NT2/D1 (cell line): ENCODE measurements around the gene FGF19.

Experiments
- DNase-seq: peaks from one replicate; pipeline ENCODE4 v3.0.0-alpha.2; 2011; ENCODE audit warnings: low read depth, low spot score
- H3K27me3 ChIP-seq: 2 replicates; pipeline ENCODE4 v1.6.0; 2011; ENCODE audit warnings: mild to moderate bottlenecking; ENCODE audit not compliant: insufficient read length, insufficient read depth
- H3K36me3 ChIP-seq: 2 replicates; pipeline ENCODE4 v1.6.1; 2011; ENCODE audit warnings: mild to moderate bottlenecking, low read length, mixed read lengths; ENCODE audit not compliant: insufficient read depth, insufficient read length
- H3K4me1 ChIP-seq: 2 replicates; pipeline ENCODE4 v1.5.1; 2011; ENCODE audit not compliant: insufficient read depth, insufficient read length
- H3K4me3 ChIP-seq: 2 replicates; pipeline ENCODE4 v1.5.1; 2011; ENCODE audit warnings: low read depth; ENCODE audit not compliant: insufficient read length
- H3K9ac ChIP-seq: 2 replicates; pipeline ENCODE4 v1.6.0; 2011; ENCODE audit warnings: low read depth; ENCODE audit not compliant: insufficient read length
- H3K9me3 ChIP-seq: 2 replicates; pipeline ENCODE4 v1.5.1; 2011; ENCODE audit warnings: mild to moderate bottlenecking, low read length; ENCODE audit not compliant: insufficient read depth
- SUZ12 ChIP-seq: IDR thresholded peaks from 2 replicates; pipeline ENCODE4 v1.6.1; 2011; ENCODE audit not compliant: insufficient read length, insufficient read depth; ENCODE audit errors: extremely low read depth
- YY1 ChIP-seq: IDR thresholded peaks from 2 replicates; pipeline ENCODE4 v1.6.1; 2011; ENCODE audit not compliant: insufficient read length, insufficient read depth
- ZNF274 ChIP-seq: IDR thresholded peaks from 2 replicates; pipeline ENCODE4 v1.6.1; 2011; ENCODE audit warnings: mild to moderate bottlenecking, low read depth, low read length

Gene FGF19

DNA sequence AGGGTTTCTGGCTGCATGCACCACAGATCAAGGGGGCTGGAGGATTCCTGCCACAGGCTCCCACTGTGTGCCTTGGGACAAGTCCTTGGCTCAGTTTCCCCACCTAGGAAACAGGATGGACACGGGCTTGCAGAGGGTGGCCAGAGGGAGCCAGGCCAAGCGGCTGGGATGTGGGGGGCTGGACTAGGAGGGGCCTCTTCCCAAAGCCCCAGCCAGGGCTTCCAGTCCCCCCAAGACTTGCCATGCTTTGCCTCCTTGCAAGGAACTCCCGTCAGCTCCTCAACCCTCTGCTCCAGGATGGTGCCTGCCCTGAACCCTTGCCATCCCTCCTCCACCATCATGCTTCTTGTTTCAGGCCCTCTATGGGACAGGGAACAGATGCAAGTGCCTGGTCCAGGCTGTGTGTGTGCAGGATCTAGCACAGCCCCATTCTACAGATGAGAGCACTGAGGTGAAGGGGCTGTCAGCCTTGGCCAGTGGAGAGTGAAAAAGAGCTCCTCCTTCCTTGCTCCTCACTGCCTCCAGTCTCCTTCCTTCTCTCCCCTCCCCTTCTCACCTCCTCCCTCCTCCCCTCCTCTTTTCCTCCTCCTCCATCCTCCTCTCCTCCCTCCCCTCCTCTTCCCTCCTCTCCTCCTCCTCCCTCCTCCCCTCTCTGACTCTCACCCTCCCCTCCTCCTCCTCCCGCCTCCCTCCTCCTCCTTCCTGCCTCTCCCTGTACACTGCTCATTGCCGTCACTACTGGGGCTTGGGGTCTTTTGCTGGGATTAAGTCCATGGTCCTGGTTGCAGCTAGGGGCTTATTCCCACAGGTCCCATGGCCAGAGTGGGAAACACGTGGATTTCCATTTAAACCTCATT is 13.3 kb upstream of the FGF19 start:
- Histone ChIP-seq H3K27me3 (peaks cover 21% of the 10 kb centered on the region), H3K4me3 (no peak overlapping the region), H3K36me3 (no peaks in the 10 kb centered on the region), H3K9me3 (no peaks in the 10 kb centered on the region), H3K4me1 (peaks cover 4% of the 10 kb centered on the region), H3K9ac (no peak overlapping the region)
- TF ChIP-seq ZNF274 (no peak), SUZ12 (no peak), YY1 (no peak)
- no peak for DNase-seq

DNA sequence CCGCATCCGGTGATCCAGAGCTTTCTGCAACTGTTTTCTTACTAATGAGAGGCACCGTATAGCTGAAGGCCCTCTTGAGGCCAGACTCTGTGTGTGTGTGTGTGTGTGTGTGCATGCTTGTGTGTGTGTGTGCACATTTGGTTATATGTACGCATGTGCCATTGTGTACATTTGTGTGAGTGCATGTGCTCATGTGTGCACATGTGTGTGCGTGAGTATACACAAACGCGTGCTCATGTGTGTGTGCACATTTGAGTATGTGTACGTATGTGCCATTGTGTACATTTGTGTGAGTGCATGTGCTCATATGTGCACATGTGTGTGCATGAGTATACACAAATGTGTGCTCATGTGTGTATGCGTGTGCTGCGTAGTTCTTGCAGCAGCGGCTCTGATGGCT is 12.3 kb upstream of the FGF19 start:
- no peak for TF ChIP-seq YY1
- TF ChIP-seq SUZ12 = no peak
- TF ChIP-seq ZNF274 = no peak
- no peak overlapping the region for H3K4me3 ChIP-seq
- H3K36me3 ChIP-seq = no peaks in the 10 kb centered on the region
- DNase-seq = no peak
- H3K9ac ChIP-seq = no peak overlapping the region
- H3K4me1 ChIP-seq = peaks cover 4% of the 10 kb centered on the region
- H3K9me3 ChIP-seq = no peaks in the 10 kb centered on the region
- peaks cover 21% of the 10 kb centered on the region for H3K27me3 ChIP-seq

DNA sequence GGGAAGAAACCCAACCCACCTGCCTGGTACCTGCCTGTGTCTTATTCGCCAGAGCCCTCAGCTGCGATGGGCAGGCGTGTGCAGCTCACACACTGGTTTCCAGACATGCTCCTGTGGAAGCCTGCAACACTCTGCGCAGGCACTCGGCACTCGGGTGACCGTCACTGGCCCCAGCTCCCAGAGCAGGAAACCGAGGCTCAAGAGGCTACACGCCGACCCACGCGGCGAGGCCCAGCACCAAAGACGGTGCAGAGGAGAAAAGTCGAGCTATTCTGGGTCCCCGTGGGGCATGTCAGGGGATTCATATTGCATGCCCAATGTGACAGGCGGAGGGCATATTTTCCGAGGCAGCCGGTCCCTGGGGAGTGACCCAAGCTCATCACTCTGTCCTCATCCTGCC is 11.6 kb upstream of the FGF19 start:
- peaks cover 4% of the 10 kb centered on the region for H3K4me1 ChIP-seq
- H3K36me3 ChIP-seq = no peaks in the 10 kb centered on the region
- no peak for DNase-seq
- H3K9ac ChIP-seq = no peak overlapping the region
- peaks cover 21% of the 10 kb centered on the region for H3K27me3 ChIP-seq
- no peaks in the 10 kb centered on the region for H3K9me3 ChIP-seq
- TF ChIP-seq SUZ12 = no peak
- TF ChIP-seq ZNF274 = no peak
- no peak for TF ChIP-seq YY1
- H3K4me3 ChIP-seq = no peak overlapping the region

DNA sequence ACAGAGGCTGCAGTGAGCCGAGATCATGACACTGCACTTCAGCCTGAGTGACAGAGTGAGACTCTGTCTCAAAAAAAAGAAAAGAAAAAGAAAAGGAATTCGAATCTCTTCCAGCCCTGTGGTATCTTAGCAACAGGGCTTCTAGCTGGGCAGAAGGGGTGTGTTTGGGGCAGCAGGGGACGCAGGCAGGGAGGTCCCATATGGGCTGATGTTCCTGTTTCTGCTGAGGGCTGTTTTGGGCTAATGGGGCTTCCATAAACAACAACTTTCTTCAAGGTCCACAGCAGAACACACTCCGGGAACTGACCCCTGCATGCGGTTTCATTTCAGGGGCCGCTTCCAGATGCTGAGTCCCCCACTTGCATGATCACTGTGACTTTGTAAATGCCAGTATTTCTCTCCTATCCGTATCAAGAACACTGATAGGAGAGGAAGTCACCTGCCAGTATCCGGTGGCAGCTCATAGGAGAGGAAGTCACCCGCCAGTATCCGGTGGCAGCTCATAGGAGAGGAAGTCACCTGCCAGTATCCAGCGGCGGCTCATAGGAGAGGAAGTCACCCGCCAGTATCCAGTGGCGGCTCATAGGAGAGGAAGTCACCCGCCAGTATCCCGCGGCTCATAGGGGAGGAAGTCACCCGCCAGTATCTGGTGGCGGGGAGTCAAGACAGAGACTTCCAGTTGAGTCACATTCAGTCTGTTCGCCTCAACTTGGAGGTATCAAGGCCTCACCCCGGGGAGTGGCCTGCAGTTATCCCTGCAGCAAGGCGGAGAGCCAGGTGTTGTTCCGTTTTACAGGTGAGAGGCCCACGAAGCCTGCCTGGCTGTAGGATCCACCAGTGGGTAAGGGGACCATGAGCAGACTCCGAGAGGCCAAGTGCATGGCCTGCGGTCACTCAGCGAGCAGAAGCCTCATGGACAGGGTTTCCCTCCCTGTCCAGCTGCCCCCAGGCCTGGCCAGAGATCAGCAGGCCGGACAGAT is 8.3 kb upstream of the FGF19 start:
- DNase-seq = no peak
- Histone ChIP-seq H3K9me3 (no peaks in the 10 kb centered on the region), H3K4me3 (no peak overlapping the region), H3K27me3 (peaks cover 2% of the 10 kb centered on the region), H3K9ac (no peak overlapping the region), H3K36me3 (no peaks in the 10 kb centered on the region), H3K4me1 (peaks cover 3% of the 10 kb centered on the region)
- TF ChIP-seq ZNF274 (no peak), SUZ12 (no peak), YY1 (no peak)

DNA sequence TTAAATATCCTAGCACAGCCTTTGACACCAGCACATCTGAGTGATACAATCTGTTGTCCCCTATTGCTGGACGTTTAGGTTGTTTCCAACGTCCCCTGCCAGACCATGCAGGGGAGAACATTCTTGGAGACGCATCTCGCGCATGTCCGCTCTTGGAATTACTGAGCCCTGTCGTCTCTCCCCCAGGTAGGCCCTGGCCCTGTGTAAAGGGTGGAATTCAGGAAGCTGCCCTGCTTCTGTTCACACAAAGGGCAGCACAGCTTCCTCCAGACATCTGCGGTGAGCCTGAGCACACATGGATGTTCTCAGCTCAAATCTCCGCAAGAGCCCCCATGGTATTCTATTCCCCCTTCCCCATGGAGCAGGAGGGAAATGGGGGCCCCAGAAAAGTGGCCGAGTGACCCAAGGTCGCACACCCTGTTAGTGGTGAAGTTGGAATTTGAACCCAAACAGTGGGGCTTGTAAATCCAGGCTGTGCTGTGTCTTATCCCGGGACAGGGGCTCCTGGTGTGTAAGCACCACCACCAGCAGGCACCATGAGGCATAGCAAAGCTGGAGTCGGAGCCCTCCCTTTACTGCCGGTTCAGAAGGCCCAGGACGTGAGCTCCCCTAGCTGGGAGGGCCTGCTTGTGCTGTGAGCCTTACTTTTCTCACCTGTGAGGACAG is 5.0 kb upstream of the FGF19 start:
- Histone ChIP-seq H3K9ac (no peak overlapping the region), H3K4me1 (peaks cover 8% of the 10 kb centered on the region), H3K27me3 (peaks cover 22% of the 10 kb centered on the region), H3K9me3 (no peaks in the 10 kb centered on the region), H3K4me3 (peak overlapping the region; percentile 4), H3K36me3 (no peaks in the 10 kb centered on the region)
- no peak for TF ChIP-seq SUZ12
- TF ChIP-seq ZNF274 = no peak
- no peak for TF ChIP-seq YY1
- DNase-seq = no peak

DNA sequence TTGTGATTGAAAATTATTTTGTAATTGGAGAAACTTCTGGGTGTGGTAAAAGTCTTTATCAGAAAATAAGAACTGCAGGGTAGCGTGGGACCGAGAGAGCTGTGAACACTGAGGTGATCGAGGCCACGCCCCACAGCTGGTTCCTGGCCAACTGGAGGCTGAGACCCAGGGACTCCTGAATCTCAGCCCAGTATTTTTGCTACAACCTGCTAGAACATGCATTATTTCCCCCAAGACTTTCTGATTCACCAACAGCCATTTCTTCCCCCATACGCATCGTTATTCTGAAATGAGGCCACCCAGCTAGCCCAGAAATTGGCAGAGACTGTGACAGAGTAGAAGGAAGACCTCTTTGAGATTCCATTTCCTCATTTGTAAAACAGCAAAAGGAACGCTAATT is 3.4 kb upstream of the FGF19 start:
- TF ChIP-seq SUZ12 (no peak), YY1 (no peak), ZNF274 (no peak)
- no peak for DNase-seq
- Histone ChIP-seq H3K9me3 (no peaks in the 10 kb centered on the region), H3K9ac (no peak overlapping the region), H3K27me3 (peaks cover 26% of the 10 kb centered on the region), H3K36me3 (no peaks in the 10 kb centered on the region), H3K4me1 (peaks cover 8% of the 10 kb centered on the region), H3K4me3 (no peak overlapping the region)
